Measurements from ENCODE around the gene BEND7.

GRCh38 chr10:13473986-13474385, 54.8 kb downstream of the BEND7 start:
- TF ChIP-seq CTCF (IDR thresholded peaks at IDR 0.05; ENCODE audit: insufficient read depth, low read depth, low read length) (no peak), EZH2 (IDR thresholded peaks at IDR 0.05; ENCODE audit: insufficient read depth, low read length) (no peak)

All from astrocyte (in vitro differentiated cells and primary cell).